CD14-positive monocyte (primary cell): ENCODE results near the gene TNFRSF13B. TPM values are rescaled to one million over a fixed set of nuclear protein-coding genes. Genes with fewer than 3 reads are reported as not detected.

Experiments used
- DNase-seq, 3 donors: peaks; one replicate each; pipeline ENCODE4 v3.0.0-alpha.2; 2011 to 2022
- H2AFZ ChIP-seq: 2 replicates; pipeline ENCODE4 v1.6.0; 2012; ENCODE audit warnings: mild to moderate bottlenecking, low read depth, low read length, inconsistent platforms; ENCODE audit not compliant: insufficient read depth, poor library complexity, severe bottlenecking
- H3K27ac ChIP-seq, 2 donors: 1 replicate in 1 of 2; 2 replicates in 1 of 2; pipeline ENCODE4 v1.5.1; 2012 to 2013; ENCODE audit warnings: low read length in 2 of 2, control low read depth in 1 of 2, inconsistent platforms in 1 of 2, low read depth in 1 of 2, mild to moderate bottlenecking in 1 of 2
- H3K27me3 ChIP-seq, 2 donors: one replicate each; pipeline versions ENCODE4 v1.6.0 to v1.6.1; 2011 to 2013; ENCODE audit warnings: low read length in 2 of 2; ENCODE audit not compliant: control insufficient read depth in 2 of 2, insufficient read depth in 2 of 2
- H3K36me3 ChIP-seq, 2 donors: replicated peaks in 1 of 2; 1 replicate in 1 of 2; 2 replicates in 1 of 2; pipeline versions ENCODE4 v1.5.1 to v1.6.1; 2012 to 2013; ENCODE audit warnings: low read length in 2 of 2, control low read depth in 1 of 2, inconsistent platforms in 1 of 2, mild to moderate bottlenecking in 1 of 2; ENCODE audit not compliant: insufficient read depth in 2 of 2, control insufficient read depth in 1 of 2
- H3K4me1 ChIP-seq, 2 donors: 1 replicate in 1 of 2; 2 replicates in 1 of 2; pipeline versions ENCODE4 v1.5.1 to v1.6.1; 2012 to 2013; ENCODE audit warnings: low read length in 2 of 2, control low read depth in 1 of 2, inconsistent platforms in 1 of 2, mild to moderate bottlenecking in 1 of 2, moderate library complexity in 1 of 2; ENCODE audit not compliant: insufficient read depth in 2 of 2, control insufficient read depth in 1 of 2
- H3K4me2 ChIP-seq: replicated peaks from 2 replicates; pipeline ENCODE3; 2012; ENCODE audit warnings: low read length, moderate library complexity, mild to moderate bottlenecking; ENCODE audit not compliant: poor library complexity, severe bottlenecking; ENCODE audit errors: extremely low read depth
- H3K4me3 ChIP-seq, 3 experiments: fragments of 200-600 bp in 1 of 3; sonication (generic) in 1 of 3; replicated peaks in 1 of 3; 1 replicate in 2 of 3; 2 replicates in 1 of 3; pipeline ENCODE4 v1.5.1; 2011 to 2013; ENCODE audit warnings: low read length in 3 of 3, mild to moderate bottlenecking in 3 of 3, control low read depth in 2 of 3, low read depth in 2 of 3, inconsistent platforms in 1 of 3, moderate library complexity in 1 of 3
- H3K79me2 ChIP-seq: 2 replicates; pipeline ENCODE4 v1.6.0; 2012; ENCODE audit warnings: mild to moderate bottlenecking, control low read depth, inconsistent platforms, low read length, moderate library complexity; ENCODE audit not compliant: insufficient read depth
- H3K9ac ChIP-seq: 2 replicates; pipeline ENCODE4 v1.6.0; 2017; ENCODE audit warnings: low read length, mild to moderate bottlenecking; ENCODE audit not compliant: insufficient read depth, poor library complexity, severe bottlenecking
- H3K9me3 ChIP-seq, 2 donors: replicated peaks in 1 of 2; 1 replicate in 1 of 2; 2 replicates in 1 of 2; pipeline versions ENCODE4 v1.5.1 to v1.6.1; 2012 to 2013; ENCODE audit warnings: low read length in 2 of 2, control low read depth in 1 of 2; ENCODE audit not compliant: control insufficient read depth in 1 of 2, insufficient read depth in 1 of 2
- H4K20me1 ChIP-seq: 2 replicates; pipeline ENCODE4 v1.6.0; 2012; ENCODE audit warnings: mild to moderate bottlenecking, low read length, control low read depth, moderate library complexity; ENCODE audit not compliant: insufficient read depth
- H3K27ac Mint-ChIP-seq, 7 donors: one replicate each; pipeline ENCODE4 v1.8.0; 2020; ENCODE audit warnings: mild to moderate bottlenecking in 7 of 7, mixed read lengths in 7 of 7, moderate library complexity in 6 of 7, inconsistent platforms in 2 of 7
- H3K27me3 Mint-ChIP-seq, 3 donors: one replicate each; pipeline ENCODE4 v1.8.0; 2021 to 2022; ENCODE audit warnings: low read depth in 3 of 3, mild to moderate bottlenecking in 3 of 3, mixed read lengths in 3 of 3, moderate library complexity in 3 of 3, inconsistent platforms in 1 of 3
- H3K36me3 Mint-ChIP-seq, 2 donors: one replicate each; pipeline ENCODE4 v1.8.0; 2020; ENCODE audit warnings: mixed read lengths in 2 of 2, inconsistent platforms in 1 of 2, mild to moderate bottlenecking in 1 of 2
- H3K4me1 Mint-ChIP-seq: one replicate; pipeline ENCODE4 v1.8.0; 2020; ENCODE audit warnings: mild to moderate bottlenecking, mixed read lengths
- H3K4me3 Mint-ChIP-seq, 2 donors: one replicate each; pipeline ENCODE4 v1.8.0; 2020; ENCODE audit warnings: mild to moderate bottlenecking in 2 of 2, mixed read lengths in 2 of 2, moderate library complexity in 1 of 2
- H3K9me3 Mint-ChIP-seq, 7 donors: one replicate each; pipeline ENCODE4 v1.8.0; 2020 to 2022; ENCODE audit warnings: mixed read lengths in 7 of 7, mild to moderate bottlenecking in 6 of 7, moderate library complexity in 6 of 7, inconsistent platforms in 2 of 7
- CTCF ChIP-seq: fragments of 200-600 bp; IDR thresholded peaks from one replicate; pipeline ENCODE4 v1.8.0; 2022; ENCODE audit warnings: antibody characterized with exemption, mild to moderate bottlenecking
- WGBS: methylation state at CpG from one replicate; pipeline ENCODE4 v1.1.5; 2013; ENCODE audit warnings: missing lambda C conversion rate; ENCODE audit not compliant: insufficient coverage; 5-methylcytosine and 5-hydroxymethylcytosine counted together
- intact Hi-C, 2 donors: fragments of 100-400 bp; cut with micrococcal nuclease; formaldehyde crosslinking; loops; one replicate each; pipeline versions ENCODE4 v1.15.0 to v1.15.1; 2023
- polyA plus RNA-seq, 3 donors: library from polyadenylated mRNA; depleted of rRNA in 1 of 3; unstranded in 2 of 3; stranded (reverse) in 1 of 3; fragments of 300-500 nt in 2 of 3; fragments of >200 nt in 1 of 3; fragmentation: Illumina TruSeq in 2 of 3; gene quantifications; 1 replicate in 2 of 3; 2 replicates in 1 of 3; pipeline ENCODE4 v1.2.3, GENCODE V29; 2012 to 2021

Gene TNFRSF13B
- polyA plus RNA-seq, 3 donors = 0.21 to 0.47 TPM; not detected in 1

GRCh38 chr17:16928406-16929034 is 43.4 kb downstream of the TNFRSF13B start:
- intact Hi-C loops = no loop called here
- Mint-ChIP-seq H3K27ac (no peak overlapping the region), H3K4me1 (peaks cover 2% of the 10 kb centered on the region)

GRCh38 chr17:16927641-16928321 is 44.1 kb downstream of the TNFRSF13B start:
- no peak overlapping the region for H3K27ac Mint-ChIP-seq
- H3K4me1 Mint-ChIP-seq = peaks cover 2% of the 10 kb centered on the region
- no peak for DNase-seq
- WGBS = 91% methylated on average over 16 of the region's 18 CpGs
- Histone ChIP-seq H4K20me1 (no peaks in the 10 kb centered on the region), H3K4me3 (no peak overlapping the region), H3K36me3 (no peaks in the 10 kb centered on the region), H3K27ac (no peak overlapping the region), H3K4me1 (no peaks in the 10 kb centered on the region), H3K9me3 (no peaks in the 10 kb centered on the region), H3K27me3 (no peaks in the 10 kb centered on the region), H3K9ac (no peak overlapping the region), H3K4me2 (no peak overlapping the region), H2AFZ (no peak overlapping the region), H3K79me2 (no peaks in the 10 kb centered on the region)
- TF ChIP-seq CTCF = no peak
- H3K27me3 Mint-ChIP-seq = peaks cover 0 to 2% (median under 1%) of the 10 kb centered on the region in 3 donors
- no peak overlapping the region for H3K4me3 Mint-ChIP-seq
- no peaks in the 10 kb centered on the region for H3K36me3 Mint-ChIP-seq
- intact Hi-C loops = no loop called here
- H3K9me3 Mint-ChIP-seq = no peaks in the 10 kb centered on the region

More at GRCh38 chr17:16928406-16929034, 43.4 kb downstream of the TNFRSF13B start:
- no peak overlapping the region for H3K4me3 ChIP-seq
- H3K9me3 ChIP-seq = no peaks in the 10 kb centered on the region
- no peak overlapping the region for H3K4me2 ChIP-seq
- H3K27ac ChIP-seq = no peak overlapping the region
- H4K20me1 ChIP-seq = no peaks in the 10 kb centered on the region
- H3K36me3 ChIP-seq = no peaks in the 10 kb centered on the region
- H3K4me1 ChIP-seq = no peaks in the 10 kb centered on the region
- H3K36me3 Mint-ChIP-seq = no peaks in the 10 kb centered on the region
- H2AFZ ChIP-seq = no peak overlapping the region
- H3K4me3 Mint-ChIP-seq = no peak overlapping the region
- whole genome bisulfite sequencing = 89% methylated on average over 7 of the region's 8 CpGs
- no peaks in the 10 kb centered on the region for H3K79me2 ChIP-seq
- no peaks in the 10 kb centered on the region for H3K27me3 ChIP-seq
- no peak overlapping the region for H3K9ac ChIP-seq
- TF ChIP-seq CTCF = no peak
- H3K9me3 Mint-ChIP-seq = no peaks in the 10 kb centered on the region
- H3K27me3 Mint-ChIP-seq = peaks cover 0 to 4% (median 3%) of the 10 kb centered on the region in 3 donors
- no peak for DNase-seq
